ENCODE results near the gene DNM3.

DNA sequence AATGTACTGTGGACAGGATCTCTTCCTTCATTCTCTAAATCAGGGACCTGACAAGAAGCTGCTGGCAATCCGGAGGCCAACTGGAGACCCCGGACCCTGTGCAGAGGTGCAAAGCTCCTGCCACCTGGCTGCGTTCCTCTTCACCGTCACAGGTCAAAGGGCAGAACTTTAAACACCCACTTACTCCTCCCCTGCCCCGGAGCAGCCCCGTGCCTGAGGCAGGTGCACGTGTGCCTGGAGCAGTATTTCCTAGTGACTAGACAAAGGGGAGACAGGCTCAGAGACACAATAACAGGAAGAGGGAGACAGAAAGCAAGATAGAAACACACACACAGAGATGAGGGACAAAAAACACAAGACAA is 609.2 kb downstream of the DNM3 start:
- no peak for TF ChIP-seq BCL11A (tag by site-specific recombination; IDR thresholded peaks at IDR 0.05; ENCODE audit: low read depth)
- TF ChIP-seq ZNF274 (IDR thresholded peaks at IDR 0.05; ENCODE audit: low read length): no peak
- no peak for TF ChIP-seq ZNF274 (tag by site-specific recombination; IDR thresholded peaks at IDR 0.05; ENCODE audit: borderline replicate concordance)
- no peak for TF ChIP-seq ZNF48 (tag by site-specific recombination; IDR thresholded peaks at IDR 0.05)
- TF ChIP-seq ZNF501 (tag by site-specific recombination; IDR thresholded peaks at IDR 0.05): no peak
- TF ChIP-seq ZNF140 (tag by site-specific recombination; IDR thresholded peaks at IDR 0.05): no peak
- TF ChIP-seq ZNF155 (tag by site-specific recombination; IDR thresholded peaks at IDR 0.05): no peak
- no peak for TF ChIP-seq ZNF670 (tag by site-specific recombination; IDR thresholded peaks at IDR 0.05; ENCODE audit: low read depth)
- TF ChIP-seq GLI4 (tag by site-specific recombination; IDR thresholded peaks at IDR 0.05): no peak
- TF ChIP-seq, protein P1, sequence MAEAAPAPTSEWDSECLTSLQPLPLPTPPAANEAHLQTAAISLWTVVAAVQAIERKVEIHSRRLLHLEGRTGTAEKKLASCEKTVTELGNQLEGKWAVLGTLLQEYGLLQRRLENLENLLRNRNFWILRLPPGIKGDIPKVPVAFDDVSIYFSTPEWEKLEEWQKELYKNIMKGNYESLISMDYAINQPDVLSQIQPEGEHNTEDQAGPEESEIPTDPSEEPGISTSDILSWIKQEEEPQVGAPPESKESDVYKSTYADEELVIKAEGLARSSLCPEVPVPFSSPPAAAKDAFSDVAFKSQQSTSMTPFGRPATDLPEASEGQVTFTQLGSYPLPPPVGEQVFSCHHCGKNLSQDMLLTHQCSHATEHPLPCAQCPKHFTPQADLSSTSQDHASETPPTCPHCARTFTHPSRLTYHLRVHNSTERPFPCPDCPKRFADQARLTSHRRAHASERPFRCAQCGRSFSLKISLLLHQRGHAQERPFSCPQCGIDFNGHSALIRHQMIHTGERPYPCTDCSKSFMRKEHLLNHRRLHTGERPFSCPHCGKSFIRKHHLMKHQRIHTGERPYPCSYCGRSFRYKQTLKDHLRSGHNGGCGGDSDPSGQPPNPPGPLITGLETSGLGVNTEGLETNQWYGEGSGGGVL (tag by site-specific recombination; IDR thresholded peaks at IDR 0.05): no peak
- TF ChIP-seq ZNF560 (tag by site-specific recombination; IDR thresholded peaks at IDR 0.05; ENCODE audit: borderline replicate concordance): no peak
- TF ChIP-seq, protein P2, sequence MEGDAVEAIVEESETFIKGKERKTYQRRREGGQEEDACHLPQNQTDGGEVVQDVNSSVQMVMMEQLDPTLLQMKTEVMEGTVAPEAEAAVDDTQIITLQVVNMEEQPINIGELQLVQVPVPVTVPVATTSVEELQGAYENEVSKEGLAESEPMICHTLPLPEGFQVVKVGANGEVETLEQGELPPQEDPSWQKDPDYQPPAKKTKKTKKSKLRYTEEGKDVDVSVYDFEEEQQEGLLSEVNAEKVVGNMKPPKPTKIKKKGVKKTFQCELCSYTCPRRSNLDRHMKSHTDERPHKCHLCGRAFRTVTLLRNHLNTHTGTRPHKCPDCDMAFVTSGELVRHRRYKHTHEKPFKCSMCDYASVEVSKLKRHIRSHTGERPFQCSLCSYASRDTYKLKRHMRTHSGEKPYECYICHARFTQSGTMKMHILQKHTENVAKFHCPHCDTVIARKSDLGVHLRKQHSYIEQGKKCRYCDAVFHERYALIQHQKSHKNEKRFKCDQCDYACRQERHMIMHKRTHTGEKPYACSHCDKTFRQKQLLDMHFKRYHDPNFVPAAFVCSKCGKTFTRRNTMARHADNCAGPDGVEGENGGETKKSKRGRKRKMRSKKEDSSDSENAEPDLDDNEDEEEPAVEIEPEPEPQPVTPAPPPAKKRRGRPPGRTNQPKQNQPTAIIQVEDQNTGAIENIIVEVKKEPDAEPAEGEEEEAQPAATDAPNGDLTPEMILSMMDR (tag by site-specific recombination; IDR thresholded peaks at IDR 0.05): no peak
- TF ChIP-seq, protein P3, sequence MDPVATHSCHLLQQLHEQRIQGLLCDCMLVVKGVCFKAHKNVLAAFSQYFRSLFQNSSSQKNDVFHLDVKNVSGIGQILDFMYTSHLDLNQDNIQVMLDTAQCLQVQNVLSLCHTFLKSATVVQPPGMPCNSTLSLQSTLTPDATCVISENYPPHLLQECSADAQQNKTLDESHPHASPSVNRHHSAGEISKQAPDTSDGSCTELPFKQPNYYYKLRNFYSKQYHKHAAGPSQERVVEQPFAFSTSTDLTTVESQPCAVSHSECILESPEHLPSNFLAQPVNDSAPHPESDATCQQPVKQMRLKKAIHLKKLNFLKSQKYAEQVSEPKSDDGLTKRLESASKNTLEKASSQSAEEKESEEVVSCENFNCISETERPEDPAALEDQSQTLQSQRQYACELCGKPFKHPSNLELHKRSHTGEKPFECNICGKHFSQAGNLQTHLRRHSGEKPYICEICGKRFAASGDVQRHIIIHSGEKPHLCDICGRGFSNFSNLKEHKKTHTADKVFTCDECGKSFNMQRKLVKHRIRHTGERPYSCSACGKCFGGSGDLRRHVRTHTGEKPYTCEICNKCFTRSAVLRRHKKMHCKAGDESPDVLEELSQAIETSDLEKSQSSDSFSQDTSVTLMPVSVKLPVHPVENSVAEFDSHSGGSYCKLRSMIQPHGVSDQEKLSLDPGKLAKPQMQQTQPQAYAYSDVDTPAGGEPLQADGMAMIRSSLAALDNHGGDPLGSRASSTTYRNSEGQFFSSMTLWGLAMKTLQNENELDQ (tag by site-specific recombination; IDR thresholded peaks at IDR 0.05; ENCODE audit: low read depth): no peak
